Activated naive CD4-positive, alpha-beta T cell treated with anti-CD3 and anti-CD28 coated beads, Interleukin-2, amount 50 U/mL, for 72 hours (primary cell): ENCODE measurements around the gene KLF16. TPM values are rescaled to one million over a fixed set of nuclear protein-coding genes. Genes with fewer than 3 reads are reported as not detected.

Experiments used
- ATAC-seq, 2 donors: fragments of 150-1000 bp; cut with Tn5 transposase; 2 replicates each; pipeline ENCODE4 v1.10.0; 2021; ENCODE audit warnings: mild to moderate bottlenecking in 2 of 2, moderate library complexity in 2 of 2
- DNase-seq, 2 donors: peaks; one replicate each; pipeline ENCODE4 v3.0.0; 2021 to 2022; ENCODE audit warnings: low spot score in 2 of 2
- H3K27ac Mint-ChIP-seq, 2 donors: one replicate each; pipeline ENCODE4 v1.8.0; 2022; ENCODE audit warnings: mild to moderate bottlenecking in 2 of 2, mixed read lengths in 2 of 2
- H3K36me3 Mint-ChIP-seq, 2 donors: one replicate each; pipeline ENCODE4 v1.8.0; 2022; ENCODE audit warnings: mixed read lengths in 2 of 2
- H3K9me3 Mint-ChIP-seq, 2 donors: one replicate each; pipeline ENCODE4 v1.8.0; 2022; ENCODE audit warnings: mixed read lengths in 2 of 2
- total RNA-seq, 2 donors: library from RNA; stranded (reverse); gene quantifications; one replicate each; pipeline ENCODE4 v1.2.3, GENCODE V29; 2022

The KLF16 gene
- total RNA-seq, 2 donors from 2014 or later: 20.5 to 22.6 TPM

- DNase-seq (no peak), ATAC-seq (no peak)
- Mint-ChIP-seq H3K9me3 (no peaks in the 10 kb centered on the region), H3K36me3 (peaks cover 10 to 14% of the 10 kb centered on the region in 2 donors), H3K27ac (peak overlapping the region; percentile 14 to 57)
These were observed 18.8 kb downstream of the KLF16 start for GRCh38 chr19:1844513-1845124.

- no peak for ATAC-seq
- H3K27ac Mint-ChIP-seq: peak overlapping the region in 1 of 2 donors; percentile 65
- H3K36me3 Mint-ChIP-seq: peaks cover 10 to 14% of the 10 kb centered on the region in 2 donors
These were observed 19.6 kb downstream of the KLF16 start for GRCh38 chr19:1843646-1844394.

GRCh38 chr19:1843116-1843515, 20.3 kb downstream of the KLF16 start:
- peak overlapping the region; percentile 50 to 65 for H3K27ac Mint-ChIP-seq
- no peak for DNase-seq
- ATAC-seq: no peak
- H3K36me3 Mint-ChIP-seq: peaks cover 10 to 14% of the 10 kb centered on the region in 2 donors
- no peaks in the 10 kb centered on the region for H3K9me3 Mint-ChIP-seq

More at GRCh38 chr19:1843646-1844394, 19.6 kb downstream of the KLF16 start:
- no peaks in the 10 kb centered on the region for H3K9me3 Mint-ChIP-seq
- no peak for DNase-seq

GRCh38 chr19:1841209-1841924, 22.0 kb downstream of the KLF16 start:
- no peaks in the 10 kb centered on the region for H3K9me3 Mint-ChIP-seq
- ATAC-seq (no peak), DNase-seq (no peak)
- peaks cover 0 to 6% of the 10 kb centered on the region in 2 donors for H3K36me3 Mint-ChIP-seq
- peak overlapping the region; percentile 36 to 46 for H3K27ac Mint-ChIP-seq

GRCh38 chr19:1840541-1841115, 22.8 kb downstream of the KLF16 start:
- Mint-ChIP-seq H3K27ac (peak overlapping the region; percentile 27 to 46), H3K36me3 (no peaks in the 10 kb centered on the region), H3K9me3 (no peaks in the 10 kb centered on the region)
- DNase-seq (no peak), ATAC-seq (no peak)

- H3K36me3 Mint-ChIP-seq: no peaks in the 10 kb centered on the region
- DNase-seq (no peak), ATAC-seq (no peak)
- peak overlapping the region; percentile 27 to 46 for H3K27ac Mint-ChIP-seq
- H3K9me3 Mint-ChIP-seq: no peaks in the 10 kb centered on the region
These were observed 23.5 kb downstream of the KLF16 start for GRCh38 chr19:1839658-1840540.

GRCh38 chr19:1837625-1838105, 25.7 kb downstream of the KLF16 start:
- peak in 1 of 2 donors; percentile 85 for DNase-seq
- ATAC-seq: peak; percentile 48 to 60
- Mint-ChIP-seq H3K36me3 (no peaks in the 10 kb centered on the region), H3K9me3 (no peaks in the 10 kb centered on the region), H3K27ac (no peak overlapping the region)

GRCh38 chr19:1837222-1837565, 26.2 kb downstream of the KLF16 start:
- peak in 1 of 2 donors; percentile 4 for ATAC-seq
- H3K9me3 Mint-ChIP-seq: no peaks in the 10 kb centered on the region
- no peak for DNase-seq
- H3K36me3 Mint-ChIP-seq: no peaks in the 10 kb centered on the region
- no peak overlapping the region for H3K27ac Mint-ChIP-seq

GRCh38 chr19:1836458-1837221, 26.7 kb downstream of the KLF16 start:
- no peak for ATAC-seq
- no peaks in the 10 kb centered on the region for H3K9me3 Mint-ChIP-seq
- H3K36me3 Mint-ChIP-seq: no peaks in the 10 kb centered on the region
- DNase-seq: no peak
- peak overlapping the region in 1 of 2 donors; percentile 65 for H3K27ac Mint-ChIP-seq

GRCh38 chr19:1833540-1833939, 29.8 kb downstream of the KLF16 start:
- Mint-ChIP-seq H3K36me3 (no peaks in the 10 kb centered on the region), H3K9me3 (no peaks in the 10 kb centered on the region), H3K27ac (peak overlapping the region; percentile 56 to 57)
- ATAC-seq (no peak), DNase-seq (no peak)

- H3K27ac Mint-ChIP-seq: no peak overlapping the region
- H3K36me3 Mint-ChIP-seq: no peaks in the 10 kb centered on the region
- DNase-seq (no peak), ATAC-seq (no peak)
- H3K9me3 Mint-ChIP-seq: no peaks in the 10 kb centered on the region
These were observed 31.2 kb downstream of the KLF16 start for GRCh38 chr19:1832046-1832663.

- peaks cover 0 to 1% of the 10 kb centered on the region in 2 donors for H3K36me3 Mint-ChIP-seq
- no peak for ATAC-seq
- H3K9me3 Mint-ChIP-seq: no peaks in the 10 kb centered on the region
- no peak overlapping the region for H3K27ac Mint-ChIP-seq
- no peak for DNase-seq
These were observed 32.4 kb downstream of the KLF16 start for GRCh38 chr19:1830978-1831377.

GRCh38 chr19:1830568-1830967, 32.8 kb downstream of the KLF16 start:
- H3K36me3 Mint-ChIP-seq: peaks cover 0 to 4% of the 10 kb centered on the region in 2 donors

GRCh38 chr19:1829958-1830357, 33.4 kb downstream of the KLF16 start:
- no peak for ATAC-seq
- Mint-ChIP-seq H3K9me3 (no peaks in the 10 kb centered on the region), H3K36me3 (peaks cover 0 to 4% of the 10 kb centered on the region in 2 donors), H3K27ac (no peak overlapping the region)
- DNase-seq: no peak

More at GRCh38 chr19:1830568-1830967, 32.8 kb downstream of the KLF16 start:
- Mint-ChIP-seq H3K9me3 (no peaks in the 10 kb centered on the region), H3K27ac (no peak overlapping the region)
- DNase-seq: no peak
- no peak for ATAC-seq
